Stimulated activated effector memory CD8-positive, alpha-beta T cell treated with anti-CD3 and anti-CD28 coated beads, Interleukin-12 subunit alpha, Interleukin-12 subunit beta, amount 100 ng/mL, for 72 hours (primary cell): ENCODE measurements around the gene EIF5A2.
"Not testable (repeated sequence)": the region's sequence is repeated elsewhere in the genome, so short reads cannot be mapped to it uniquely, and the experiment has no call there.

Experiments used
- ATAC-seq: fragments of 150-1000 bp; cut with Tn5 transposase; 2 replicates; pipeline ENCODE4 v1.10.0; 2021
- DNase-seq, 2 donors: peaks; one replicate each; pipeline ENCODE4 v3.0.0; 2021 to 2022; ENCODE audit warnings: low spot score in 2 of 2
- H3K27ac Mint-ChIP-seq: one replicate; pipeline ENCODE4 v1.8.0; 2022; ENCODE audit warnings: mild to moderate bottlenecking, mixed read lengths
- H3K36me3 Mint-ChIP-seq: one replicate; pipeline ENCODE4 v1.8.0; 2022; ENCODE audit warnings: mild to moderate bottlenecking, mixed read lengths
- H3K4me1 Mint-ChIP-seq: one replicate; pipeline ENCODE4 v1.8.0; 2022; ENCODE audit warnings: mixed read lengths
- H3K4me3 Mint-ChIP-seq: one replicate; pipeline ENCODE4 v1.8.0; 2022; ENCODE audit warnings: mild to moderate bottlenecking, mixed read lengths
- H3K9me3 Mint-ChIP-seq: one replicate; pipeline ENCODE4 v1.8.0; 2022; ENCODE audit warnings: mixed read lengths

Gene EIF5A2

GRCh38 chr3:170909129-170909903, 879 bp upstream of the EIF5A2 start:
- DNase-seq, result no peak
- H3K27ac Mint-ChIP-seq, result peak overlapping the region; percentile 35
- no peaks in the 10 kb centered on the region for H3K9me3 Mint-ChIP-seq
- ATAC-seq, result no peak
- H3K4me1 Mint-ChIP-seq, result peaks cover 14% of the 10 kb centered on the region
- H3K36me3 Mint-ChIP-seq, result no peaks in the 10 kb centered on the region
- peak overlapping the region; percentile 92 for H3K4me3 Mint-ChIP-seq

GRCh38 chr3:170907637-170908234, 701 bp downstream of the EIF5A2 start:
- DNase-seq (no peak), ATAC-seq (no peak)
- H3K4me1 Mint-ChIP-seq, result peaks cover 14% of the 10 kb centered on the region
- H3K36me3 Mint-ChIP-seq, result no peaks in the 10 kb centered on the region
- peak overlapping the region; percentile 92 for H3K4me3 Mint-ChIP-seq
- H3K27ac Mint-ChIP-seq, result peak overlapping the region; percentile 96
- no peaks in the 10 kb centered on the region for H3K9me3 Mint-ChIP-seq

GRCh38 chr3:170905862-170906261, 2.6 kb downstream of the EIF5A2 start:
- no peak overlapping the region for H3K27ac Mint-ChIP-seq
- H3K4me1 Mint-ChIP-seq, result peaks cover 14% of the 10 kb centered on the region
- no peaks in the 10 kb centered on the region for H3K9me3 Mint-ChIP-seq
- no peak for DNase-seq
- no peak overlapping the region for H3K4me3 Mint-ChIP-seq
- H3K36me3 Mint-ChIP-seq, result no peaks in the 10 kb centered on the region
- ATAC-seq, result no peak

- H3K27ac Mint-ChIP-seq, result no peak overlapping the region
- peaks cover 7% of the 10 kb centered on the region for H3K4me1 Mint-ChIP-seq
- ATAC-seq (no peak), DNase-seq (no peak)
- no peaks in the 10 kb centered on the region for H3K9me3 Mint-ChIP-seq
- peaks cover 7% of the 10 kb centered on the region for H3K36me3 Mint-ChIP-seq
- H3K4me3 Mint-ChIP-seq, result no peak overlapping the region
Measured at GRCh38 chr3:170903123-170903522, 5.3 kb downstream of the EIF5A2 start.

GRCh38 chr3:170899455-170899854, 9.0 kb downstream of the EIF5A2 start:
- peaks cover 7% of the 10 kb centered on the region for H3K36me3 Mint-ChIP-seq
- no peaks in the 10 kb centered on the region for H3K4me1 Mint-ChIP-seq
- H3K9me3 Mint-ChIP-seq, result no peaks in the 10 kb centered on the region
- ATAC-seq (no peak), DNase-seq (no peak)
- no peak overlapping the region for H3K4me3 Mint-ChIP-seq
- no peak overlapping the region for H3K27ac Mint-ChIP-seq

- H3K36me3 Mint-ChIP-seq, result peaks cover 16% of the 10 kb centered on the region
Measured at GRCh38 chr3:170897978-170898377, 10.5 kb downstream of the EIF5A2 start.

GRCh38 chr3:170897199-170897598, 11.2 kb downstream of the EIF5A2 start:
- H3K9me3 Mint-ChIP-seq, H3K27ac Mint-ChIP-seq: not testable (repeated sequence)
- peaks cover 16% of the 10 kb centered on the region for H3K36me3 Mint-ChIP-seq

More at GRCh38 chr3:170897978-170898377, 10.5 kb downstream of the EIF5A2 start:
- Mint-ChIP-seq H3K4me3 (no peak overlapping the region), H3K4me1 (no peaks in the 10 kb centered on the region), H3K27ac (no peak overlapping the region), H3K9me3 (no peaks in the 10 kb centered on the region)
- ATAC-seq (no peak), DNase-seq (no peak)

GRCh38 chr3:170896781-170897180, 11.7 kb downstream of the EIF5A2 start:
- Mint-ChIP-seq H3K27ac (no peak overlapping the region), H3K9me3 (no peaks in the 10 kb centered on the region), H3K4me1 (no peaks in the 10 kb centered on the region), H3K4me3 (no peak overlapping the region), H3K36me3 (peaks cover 16% of the 10 kb centered on the region)
- ATAC-seq (no peak), DNase-seq (no peak)

More at GRCh38 chr3:170897199-170897598, 11.2 kb downstream of the EIF5A2 start:
- not testable (repeated sequence) for H3K4me1 Mint-ChIP-seq, DNase-seq, ATAC-seq, H3K4me3 Mint-ChIP-seq

- H3K4me3 Mint-ChIP-seq, H3K4me1 Mint-ChIP-seq, H3K27ac Mint-ChIP-seq, H3K9me3 Mint-ChIP-seq, DNase-seq, ATAC-seq: not testable (repeated sequence)
- H3K36me3 Mint-ChIP-seq, result peaks cover 16% of the 10 kb centered on the region
Measured at GRCh38 chr3:170896333-170896732, 12.1 kb downstream of the EIF5A2 start.

GRCh38 chr3:170893895-170894294, 14.5 kb downstream of the EIF5A2 start:
- no peaks in the 10 kb centered on the region for H3K9me3 Mint-ChIP-seq
- no peak overlapping the region for H3K4me3 Mint-ChIP-seq
- no peak overlapping the region for H3K27ac Mint-ChIP-seq
- no peak for ATAC-seq
- no peaks in the 10 kb centered on the region for H3K4me1 Mint-ChIP-seq
- peaks cover 9% of the 10 kb centered on the region for H3K36me3 Mint-ChIP-seq
- DNase-seq, result no peak

GRCh38 chr3:170889630-170890029, 18.8 kb downstream of the EIF5A2 start:
- Mint-ChIP-seq H3K4me1 (no peaks in the 10 kb centered on the region), H3K9me3 (no peaks in the 10 kb centered on the region), H3K36me3 (peaks cover 9% of the 10 kb centered on the region), H3K4me3 (no peak overlapping the region), H3K27ac (no peak overlapping the region)
- ATAC-seq (no peak), DNase-seq (no peak)

- H3K36me3 Mint-ChIP-seq, result peaks cover 6% of the 10 kb centered on the region
- ATAC-seq, result no peak
- no peaks in the 10 kb centered on the region for H3K9me3 Mint-ChIP-seq
- H3K4me1 Mint-ChIP-seq, result no peaks in the 10 kb centered on the region
- H3K4me3 Mint-ChIP-seq, result no peak overlapping the region
- DNase-seq, result no peak
- H3K27ac Mint-ChIP-seq, result no peak overlapping the region
Measured at GRCh38 chr3:170889132-170889531, 19.3 kb downstream of the EIF5A2 start.

- not testable (repeated sequence) for DNase-seq, H3K4me1 Mint-ChIP-seq, H3K27ac Mint-ChIP-seq, ATAC-seq, H3K4me3 Mint-ChIP-seq, H3K36me3 Mint-ChIP-seq, H3K9me3 Mint-ChIP-seq
Measured at GRCh38 chr3:170884109-170884930, 24.1 kb downstream of the EIF5A2 start.

- not testable (repeated sequence) for H3K4me3 Mint-ChIP-seq, H3K9me3 Mint-ChIP-seq, H3K36me3 Mint-ChIP-seq, H3K27ac Mint-ChIP-seq, DNase-seq, H3K4me1 Mint-ChIP-seq, ATAC-seq
Measured at GRCh38 chr3:170878688-170879087, 29.7 kb downstream of the EIF5A2 start.

- not testable (repeated sequence) for ATAC-seq, H3K36me3 Mint-ChIP-seq, H3K4me1 Mint-ChIP-seq, H3K9me3 Mint-ChIP-seq, H3K4me3 Mint-ChIP-seq, H3K27ac Mint-ChIP-seq, DNase-seq
Measured at GRCh38 chr3:170877311-170877710, 31.1 kb downstream of the EIF5A2 start.
